Mesothelial cell of epicardium (in vitro differentiated cells): Measurements from ENCODE around the gene KMT2B. TPM values are rescaled to one million over a fixed set of nuclear protein-coding genes. Genes with fewer than 3 reads are reported as not detected.

Experiments used
- DNase-seq, 2 experiments: peaks; one replicate each; pipeline ENCODE4 v3.0.0; 2021; ENCODE audit warnings: low spot score in 2 of 2; ENCODE audit not compliant: unreplicated experiment in 2 of 2
- H3K27ac Mint-ChIP-seq: 2 replicates; pipeline ENCODE4 v1.8.0; 2021; ENCODE audit warnings: mixed read lengths
- H3K27me3 Mint-ChIP-seq: 2 replicates; pipeline ENCODE4 v1.8.0; 2021; ENCODE audit warnings: low read depth, mixed read lengths
- H3K36me3 Mint-ChIP-seq: 2 replicates; pipeline ENCODE4 v1.8.0; 2021; ENCODE audit warnings: mixed read lengths
- H3K4me1 Mint-ChIP-seq: 2 replicates; pipeline ENCODE4 v1.8.0; 2021; ENCODE audit warnings: mixed read lengths
- H3K4me3 Mint-ChIP-seq: 2 replicates; pipeline ENCODE4 v1.8.0; 2021; ENCODE audit warnings: mild to moderate bottlenecking, moderate library complexity, mixed read lengths
- H3K9me3 Mint-ChIP-seq: 2 replicates; pipeline ENCODE4 v1.8.0; 2021; ENCODE audit warnings: mixed read lengths
- CTCF ChIP-seq: fragments of 200-600 bp; sonication (generic); IDR thresholded peaks from one replicate; pipeline ENCODE4 v1.5.0; 2021; ENCODE audit warnings: antibody characterized with exemption; ENCODE audit not compliant: unreplicated experiment
- total RNA-seq: library from RNA; stranded (reverse); gene quantifications from 3 replicates; pipeline ENCODE4 v1.2.1, GENCODE V29; 2021

Gene KMT2B, protein sequence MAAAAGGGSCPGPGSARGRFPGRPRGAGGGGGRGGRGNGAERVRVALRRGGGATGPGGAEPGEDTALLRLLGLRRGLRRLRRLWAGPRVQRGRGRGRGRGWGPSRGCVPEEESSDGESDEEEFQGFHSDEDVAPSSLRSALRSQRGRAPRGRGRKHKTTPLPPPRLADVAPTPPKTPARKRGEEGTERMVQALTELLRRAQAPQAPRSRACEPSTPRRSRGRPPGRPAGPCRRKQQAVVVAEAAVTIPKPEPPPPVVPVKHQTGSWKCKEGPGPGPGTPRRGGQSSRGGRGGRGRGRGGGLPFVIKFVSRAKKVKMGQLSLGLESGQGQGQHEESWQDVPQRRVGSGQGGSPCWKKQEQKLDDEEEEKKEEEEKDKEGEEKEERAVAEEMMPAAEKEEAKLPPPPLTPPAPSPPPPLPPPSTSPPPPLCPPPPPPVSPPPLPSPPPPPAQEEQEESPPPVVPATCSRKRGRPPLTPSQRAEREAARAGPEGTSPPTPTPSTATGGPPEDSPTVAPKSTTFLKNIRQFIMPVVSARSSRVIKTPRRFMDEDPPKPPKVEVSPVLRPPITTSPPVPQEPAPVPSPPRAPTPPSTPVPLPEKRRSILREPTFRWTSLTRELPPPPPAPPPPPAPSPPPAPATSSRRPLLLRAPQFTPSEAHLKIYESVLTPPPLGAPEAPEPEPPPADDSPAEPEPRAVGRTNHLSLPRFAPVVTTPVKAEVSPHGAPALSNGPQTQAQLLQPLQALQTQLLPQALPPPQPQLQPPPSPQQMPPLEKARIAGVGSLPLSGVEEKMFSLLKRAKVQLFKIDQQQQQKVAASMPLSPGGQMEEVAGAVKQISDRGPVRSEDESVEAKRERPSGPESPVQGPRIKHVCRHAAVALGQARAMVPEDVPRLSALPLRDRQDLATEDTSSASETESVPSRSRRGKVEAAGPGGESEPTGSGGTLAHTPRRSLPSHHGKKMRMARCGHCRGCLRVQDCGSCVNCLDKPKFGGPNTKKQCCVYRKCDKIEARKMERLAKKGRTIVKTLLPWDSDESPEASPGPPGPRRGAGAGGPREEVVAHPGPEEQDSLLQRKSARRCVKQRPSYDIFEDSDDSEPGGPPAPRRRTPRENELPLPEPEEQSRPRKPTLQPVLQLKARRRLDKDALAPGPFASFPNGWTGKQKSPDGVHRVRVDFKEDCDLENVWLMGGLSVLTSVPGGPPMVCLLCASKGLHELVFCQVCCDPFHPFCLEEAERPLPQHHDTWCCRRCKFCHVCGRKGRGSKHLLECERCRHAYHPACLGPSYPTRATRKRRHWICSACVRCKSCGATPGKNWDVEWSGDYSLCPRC (N-terminal part only)
- total RNA-seq = 60.6 to 62.7 TPM (median 61.8 TPM) in 3 replicates

DNA sequence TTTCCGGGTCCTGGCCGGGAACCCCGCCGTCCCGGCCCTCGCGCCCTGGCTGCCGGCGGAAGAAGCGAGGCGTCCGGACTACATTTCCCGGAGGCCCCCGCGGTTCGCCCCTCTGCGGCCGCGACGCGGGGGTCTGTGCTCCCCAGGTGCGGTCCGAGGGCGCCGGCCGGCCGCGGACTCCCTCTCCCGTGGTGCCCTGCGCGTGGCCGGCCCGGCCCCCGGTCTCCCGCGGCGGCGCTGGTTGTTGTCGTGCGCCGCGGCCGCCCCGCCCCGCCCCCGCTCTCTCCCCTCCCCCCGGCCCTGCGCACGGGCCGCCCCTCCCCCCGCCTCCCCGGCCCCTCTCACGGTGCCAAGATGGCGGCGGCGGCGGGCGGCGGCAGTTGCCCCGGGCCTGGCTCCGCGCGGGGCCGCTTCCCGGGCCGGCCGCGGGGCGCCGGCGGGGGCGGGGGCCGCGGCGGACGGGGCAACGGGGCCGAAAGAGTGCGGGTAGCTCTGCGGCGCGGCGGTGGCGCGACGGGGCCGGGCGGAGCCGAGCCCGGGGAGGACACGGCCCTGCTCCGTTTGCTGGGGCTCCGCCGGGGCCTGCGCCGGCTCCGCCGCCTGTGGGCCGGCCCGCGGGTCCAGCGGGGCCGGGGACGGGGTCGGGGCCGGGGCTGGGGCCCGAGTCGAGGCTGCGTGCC, at the start of gene KMT2B:
KMT2B (plus strand) TSS at position 339 of the 680 bp plus-strand sequence; CDS start at position 355, 16 bp downstream.
- no peak for TF ChIP-seq CTCF
- H3K27ac Mint-ChIP-seq = peak within 1 kb of the TSS; percentile 93
- peaks cover 24% of the 10 kb centered on the region for H3K4me1 Mint-ChIP-seq
- H3K36me3 Mint-ChIP-seq = peaks cover 6% of the 10 kb centered on the region
- peak; percentile 90 to 93 for DNase-seq
- peak within 1 kb of the TSS; percentile 86 for H3K4me3 Mint-ChIP-seq
- no peaks in the 10 kb centered on the region for H3K27me3 Mint-ChIP-seq
- H3K9me3 Mint-ChIP-seq = no peaks in the 10 kb centered on the region

GRCh38 chr19:35669566-35669965, 48.2 kb upstream of the KMT2B start:
- TF ChIP-seq CTCF = no peak
- H3K27ac Mint-ChIP-seq = no peak overlapping the region
- peaks cover 10% of the 10 kb centered on the region for H3K4me1 Mint-ChIP-seq
- H3K9me3 Mint-ChIP-seq = no peaks in the 10 kb centered on the region
- no peak overlapping the region for H3K4me3 Mint-ChIP-seq
- H3K27me3 Mint-ChIP-seq = peaks cover 47% of the 10 kb centered on the region
- no peak for DNase-seq
- peaks cover 4% of the 10 kb centered on the region for H3K36me3 Mint-ChIP-seq

DNA sequence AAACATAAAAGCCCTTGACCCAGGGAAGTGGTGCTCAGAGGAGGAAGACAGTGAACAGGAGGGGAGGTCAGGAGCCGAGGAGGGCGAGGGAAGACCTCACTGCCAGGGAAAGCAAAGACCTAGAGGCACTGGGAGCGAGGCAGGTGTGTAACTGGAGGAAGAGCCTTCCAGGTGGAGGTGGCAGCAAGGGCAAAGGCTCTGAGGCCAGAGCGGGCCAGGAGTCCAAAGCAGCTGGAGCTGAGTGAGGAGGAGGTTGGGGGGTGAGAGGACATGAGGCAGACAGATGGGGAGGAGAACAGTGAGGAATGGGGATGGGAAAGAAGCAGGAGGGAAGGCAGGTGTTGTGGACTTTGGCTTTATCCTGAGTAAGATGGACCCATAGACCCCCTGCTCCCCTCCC, 47.8 kb upstream of the KMT2B start:
- H3K4me1 Mint-ChIP-seq = peaks cover 10% of the 10 kb centered on the region
- H3K27me3 Mint-ChIP-seq = peaks cover 47% of the 10 kb centered on the region
- no peak for TF ChIP-seq CTCF
- peaks cover 4% of the 10 kb centered on the region for H3K36me3 Mint-ChIP-seq
- H3K9me3 Mint-ChIP-seq = no peaks in the 10 kb centered on the region
- no peak for DNase-seq
- H3K27ac Mint-ChIP-seq = no peak overlapping the region
- H3K4me3 Mint-ChIP-seq = no peak overlapping the region

- Mint-ChIP-seq H3K27ac (no peak overlapping the region), H3K4me3 (no peak overlapping the region), H3K27me3 (peaks cover 53% of the 10 kb centered on the region), H3K36me3 (peaks cover 2% of the 10 kb centered on the region), H3K4me1 (peaks cover 10% of the 10 kb centered on the region), H3K9me3 (no peaks in the 10 kb centered on the region)
- TF ChIP-seq CTCF = no peak
- no peak for DNase-seq
These were observed 47.1 kb upstream of the KMT2B start for GRCh38 chr19:35670686-35671085.

DNA sequence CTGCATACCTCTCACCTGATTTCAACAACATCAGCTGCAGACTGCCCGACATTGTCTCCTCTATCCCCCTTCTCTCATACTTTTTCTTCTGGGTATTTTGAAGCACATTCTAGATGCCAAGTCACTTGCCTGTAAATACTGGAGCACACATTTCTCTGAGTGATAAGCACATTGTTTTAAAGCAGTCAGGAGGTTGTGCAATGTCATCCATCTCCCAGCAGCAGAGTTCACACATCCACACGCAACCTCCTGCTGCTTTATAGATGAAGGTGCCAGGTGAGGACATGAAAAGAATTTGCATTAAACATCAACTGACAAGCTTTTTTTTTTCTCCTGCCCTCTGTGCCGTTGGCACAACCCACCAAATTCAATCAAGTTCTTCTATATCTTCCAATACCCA, 46.0 kb upstream of the KMT2B start:
- Mint-ChIP-seq H3K4me1 (peaks cover 5% of the 10 kb centered on the region), H3K4me3 (no peak overlapping the region), H3K36me3 (no peaks in the 10 kb centered on the region), H3K27ac (no peak overlapping the region), H3K9me3 (no peaks in the 10 kb centered on the region), H3K27me3 (peaks cover 62% of the 10 kb centered on the region)
- DNase-seq = no peak
- no peak for TF ChIP-seq CTCF
